NCI-H82 treated with DMSO at 0.1 percent for 48 hours (cell line): Measurements from ENCODE around the gene MALT1.
"Not testable (repeated sequence)": the region's sequence is repeated elsewhere in the genome, so short reads cannot be mapped to it uniquely, and the experiment has no call there.

Experiments
- DNase-seq: peaks from one replicate; lab custom pipeline; 2025; ENCODE audit not compliant: unreplicated experiment; lab: John Stamatoyannopoulos, UW

The MALT1 gene

GRCh38 chr18:58671111-58671631 is at the start of gene MALT1:
MALT1 (plus strand) TSS chr18:58671465; CDS start chr18:58671644, 179 bp downstream.
- peak; percentile 69 for DNase-seq

GRCh38 chr18:58624011-58624410 is 47.3 kb upstream of the MALT1 start:
- DNase-seq: no peak

- no peak for DNase-seq
Observed at GRCh38 chr18:58625839-58626238, 45.4 kb upstream of the MALT1 start.

DNA sequence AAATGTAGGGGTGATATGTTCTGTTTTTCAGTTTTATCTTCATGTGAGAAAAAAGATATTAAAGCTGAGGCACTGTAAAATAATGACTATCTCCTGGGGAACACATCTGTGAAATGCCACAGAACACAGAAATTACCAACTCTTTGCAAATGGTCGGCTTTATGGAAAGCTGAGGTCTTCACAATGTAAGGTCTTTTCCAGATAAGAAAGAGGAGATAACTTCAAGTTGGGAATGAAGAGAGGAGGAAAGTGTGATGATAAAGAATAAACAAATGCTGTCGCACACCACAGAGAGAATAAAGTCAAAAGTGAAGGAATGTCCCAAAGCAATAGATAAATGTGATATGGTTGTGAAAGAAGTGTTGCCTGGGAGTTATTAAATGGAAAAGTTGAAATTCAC is 41.2 kb upstream of the MALT1 start:
- no peak for DNase-seq

DNA sequence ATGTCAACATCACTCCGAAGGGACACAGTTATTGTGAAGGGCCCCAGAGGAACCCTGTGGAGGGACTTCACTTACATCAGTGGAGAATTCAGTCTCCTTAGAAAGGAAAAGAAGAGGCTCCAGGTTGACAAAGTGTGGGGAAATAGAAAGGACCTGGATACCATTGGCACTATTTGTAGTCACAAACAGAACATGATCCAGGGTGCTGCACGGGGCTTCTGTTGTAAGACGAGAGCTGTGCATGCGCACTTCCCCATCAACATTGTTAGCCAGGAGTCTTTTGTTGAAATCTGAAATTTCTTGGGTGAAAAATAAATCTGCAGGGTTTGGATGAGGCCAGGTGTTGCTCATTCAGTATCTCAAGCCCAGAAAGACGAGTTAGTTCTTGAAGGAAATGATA is 40.0 kb upstream of the MALT1 start:
- DNase-seq: no peak

DNA sequence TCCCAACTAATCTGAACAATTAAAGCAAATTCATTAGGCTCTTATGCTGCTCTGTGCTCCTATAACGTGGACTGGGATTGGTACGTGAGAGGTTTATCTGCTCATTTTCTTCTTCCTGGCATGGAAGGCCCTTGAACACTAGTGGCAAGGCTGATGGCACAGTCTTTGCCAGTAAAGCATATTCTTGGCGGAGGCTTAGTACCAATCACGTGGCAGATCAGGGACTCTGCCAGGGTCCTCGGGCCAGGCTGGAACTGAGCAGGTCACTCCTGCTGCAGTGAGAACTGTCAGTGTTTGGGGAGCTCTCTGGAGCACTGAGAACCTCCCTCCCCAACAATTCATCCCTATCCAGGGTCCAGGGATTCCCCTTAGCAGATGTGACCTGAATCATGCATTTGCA is 38.7 kb upstream of the MALT1 start:
- DNase-seq: no peak

- no peak for DNase-seq
Observed at GRCh38 chr18:58633874-58634273, 37.4 kb upstream of the MALT1 start.

GRCh38 chr18:58635891-58636290 is 35.4 kb upstream of the MALT1 start:
- DNase-seq: no peak

DNA sequence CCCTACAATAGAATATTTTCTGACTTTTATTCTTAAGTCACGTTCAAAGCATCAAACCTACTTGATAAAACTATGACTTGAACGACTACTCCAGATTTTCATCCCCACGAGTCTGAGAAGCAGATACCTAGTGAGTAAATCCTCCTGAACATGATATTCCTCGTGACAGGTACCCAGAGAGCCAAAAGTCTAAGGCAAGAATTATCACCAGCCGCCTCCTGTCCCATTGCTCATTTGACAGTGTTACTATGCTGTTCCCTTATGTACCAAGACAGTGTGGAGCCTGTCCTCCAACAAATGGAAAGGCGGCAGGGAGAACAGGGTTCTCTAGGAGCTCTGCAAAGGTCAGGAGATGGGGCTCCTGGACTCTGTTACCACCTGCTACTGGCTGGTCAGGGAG is 34.1 kb upstream of the MALT1 start:
- DNase-seq: no peak

DNA sequence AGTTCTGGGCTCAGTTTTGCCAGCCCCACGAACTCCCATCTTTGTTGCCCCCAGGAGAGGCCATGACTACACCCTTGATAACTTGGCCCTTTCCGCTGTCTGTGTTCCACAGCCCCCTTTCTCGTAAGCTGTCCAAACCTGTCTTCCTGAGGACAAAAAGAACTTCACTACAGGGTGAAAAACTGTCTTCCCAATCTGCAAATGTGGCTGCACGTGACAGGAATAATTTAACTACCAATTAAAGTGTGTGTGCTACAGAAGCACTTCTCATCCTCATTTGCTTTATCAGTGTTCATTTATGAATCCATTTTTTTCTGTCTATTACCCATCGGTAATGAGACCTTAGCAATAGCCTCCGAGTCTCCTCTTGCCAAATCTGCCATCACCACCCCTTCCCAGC is 33.3 kb upstream of the MALT1 start:
- no peak for DNase-seq

- no peak for DNase-seq
Observed at GRCh38 chr18:58638441-58638840, 32.8 kb upstream of the MALT1 start.

- no peak for DNase-seq
Observed at GRCh38 chr18:58639237-58639636, 32.0 kb upstream of the MALT1 start.

DNA sequence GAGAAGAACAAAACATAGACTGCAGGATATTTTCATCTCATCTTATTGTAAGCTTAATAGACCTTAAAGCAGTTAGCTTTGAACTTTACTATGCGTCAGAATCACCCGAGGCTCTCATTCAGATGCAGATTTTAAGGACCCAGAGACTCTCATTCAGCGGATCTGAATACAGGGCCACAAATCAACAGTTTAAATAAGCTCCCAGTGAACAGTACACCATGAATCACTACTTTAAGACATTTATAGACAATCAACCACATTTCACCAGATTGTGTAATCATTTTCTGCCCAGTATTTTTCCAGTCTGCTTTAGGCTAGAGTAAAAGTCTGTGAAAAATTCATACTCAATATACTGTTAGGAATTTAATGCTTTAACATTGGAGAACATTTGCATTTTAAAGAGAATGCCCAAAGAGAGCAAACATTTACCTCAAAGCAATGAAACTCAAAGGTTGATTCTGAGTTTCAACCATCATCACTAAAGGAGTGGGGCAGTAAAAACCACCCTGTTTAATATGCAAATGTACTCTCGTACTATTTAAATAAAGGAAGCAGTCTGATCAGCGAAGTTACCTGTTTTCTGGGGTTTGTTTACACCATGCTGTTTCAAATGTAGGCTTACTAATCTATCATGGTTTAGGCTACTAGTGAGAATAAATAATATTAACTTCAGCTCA is 31.4 kb upstream of the MALT1 start:
- no peak for DNase-seq

- DNase-seq: no peak
Observed at GRCh38 chr18:58640428-58640805, 30.8 kb upstream of the MALT1 start.

- no peak for DNase-seq
Observed at GRCh38 chr18:58640891-58641610, 30.2 kb upstream of the MALT1 start.

DNA sequence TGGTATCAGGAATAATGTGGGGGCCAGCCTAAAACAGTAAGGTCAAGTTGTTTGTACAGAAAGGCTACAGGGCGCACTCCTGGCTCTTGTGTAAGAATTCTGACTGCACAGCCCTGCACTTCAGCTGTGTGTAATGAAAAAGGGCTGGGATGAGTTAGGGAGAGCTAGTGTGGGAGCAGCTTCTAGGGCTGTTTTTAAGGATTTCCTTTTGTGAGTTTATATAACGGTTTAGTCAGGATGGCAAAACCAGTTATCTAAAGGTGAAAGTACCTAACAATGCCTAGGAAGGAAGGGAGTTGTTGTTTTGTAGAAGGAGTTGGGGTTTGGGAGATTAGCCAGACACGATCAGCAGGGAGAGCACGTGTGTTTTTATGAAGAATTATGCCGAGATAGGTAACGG is 27.7 kb upstream of the MALT1 start:
- DNase-seq: not testable (repeated sequence)

DNA sequence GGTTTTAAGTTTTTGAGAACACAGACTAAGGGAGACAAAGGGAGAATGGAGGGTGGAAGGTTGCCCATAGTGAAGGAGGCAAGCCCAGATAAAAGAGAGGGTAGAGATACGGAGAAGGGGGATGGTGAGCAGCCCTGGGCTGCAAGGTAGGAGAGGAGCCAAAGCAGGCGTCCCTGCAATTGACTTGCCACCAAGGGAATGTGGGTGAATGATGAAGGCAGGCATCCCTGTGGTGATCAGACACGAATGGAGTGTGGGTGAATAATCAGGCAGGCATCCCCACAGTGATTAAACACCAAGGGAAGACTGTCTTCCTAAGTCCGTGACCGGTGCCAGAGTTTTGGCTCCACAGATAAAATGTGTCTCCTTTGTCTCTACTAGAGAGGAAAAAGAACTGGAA is 25.9 kb upstream of the MALT1 start:
- DNase-seq: no peak

DNA sequence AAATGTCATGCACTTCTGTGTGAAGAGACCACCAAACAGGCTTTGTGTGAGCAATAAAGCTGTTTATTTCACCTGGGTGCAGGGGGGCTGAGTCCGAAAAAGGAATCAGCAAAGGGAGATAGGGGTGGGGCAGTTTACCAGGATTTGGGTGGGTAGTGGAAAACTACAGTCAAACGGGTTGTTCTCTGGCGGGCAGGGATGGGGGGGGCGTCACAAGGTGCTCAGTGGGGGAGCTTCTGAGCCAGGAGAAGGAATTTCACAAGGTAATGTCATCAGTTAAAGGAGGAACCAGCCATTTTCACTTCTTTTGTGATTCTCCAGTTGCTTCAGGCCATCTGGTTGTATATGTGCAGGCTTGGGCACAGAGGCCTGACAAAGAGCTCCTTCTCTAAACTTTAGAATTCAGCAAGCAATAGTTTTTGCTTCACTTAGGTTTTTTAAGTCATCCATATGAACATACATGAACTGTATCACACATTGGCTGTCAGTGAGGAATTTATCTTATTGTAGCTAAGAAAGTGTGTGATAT is 24.9 kb upstream of the MALT1 start:
- DNase-seq: no peak

GRCh38 chr18:58649966-58650816 is 21.1 kb upstream of the MALT1 start:
- no peak for DNase-seq

DNA sequence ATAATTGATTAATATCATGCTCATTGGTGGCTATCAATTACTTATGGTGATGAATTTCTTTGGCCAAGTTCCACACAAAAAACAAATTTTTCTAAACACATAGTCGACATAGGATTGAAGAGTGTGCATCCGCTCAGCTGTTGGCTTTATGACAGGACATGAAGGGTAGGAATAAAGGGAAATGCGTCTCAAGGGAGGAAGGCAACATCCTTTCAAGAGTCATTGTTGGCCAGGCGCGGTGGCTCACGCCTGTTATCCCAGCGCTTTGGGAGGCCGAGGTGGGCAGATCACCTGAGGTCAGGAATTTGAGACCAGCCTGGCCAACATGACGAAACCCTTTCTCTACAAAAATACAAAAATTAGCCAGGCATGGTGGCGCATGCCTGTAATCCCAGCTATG is 20.4 kb upstream of the MALT1 start:
- DNase-seq: not testable (repeated sequence)

- not testable (repeated sequence) for DNase-seq
Observed at GRCh38 chr18:58653144-58653722, 18.0 kb upstream of the MALT1 start.
